ENCODE measurements around the gene VILL.
"Not testable (repeated sequence)": the region's sequence is repeated elsewhere in the genome, so short reads cannot be mapped to it uniquely, and the experiment has no call there.

- not testable (repeated sequence) for TF ChIP-seq RXRA (IDR thresholded peaks at IDR 0.05); TAF1 (conservative IDR thresholded peaks at IDR 0.05); YY1 (IDR thresholded peaks at IDR 0.05); GABPA (IDR thresholded peaks at IDR 0.05 in 1 of 2, conservative IDR thresholded peaks at IDR 0.05 in 1 of 2); JUND (IDR thresholded peaks at IDR 0.05); HNF4G (IDR thresholded peaks at IDR 0.05); SP1 (IDR thresholded peaks at IDR 0.05)
- TF ChIP-seq, protein P1, sequence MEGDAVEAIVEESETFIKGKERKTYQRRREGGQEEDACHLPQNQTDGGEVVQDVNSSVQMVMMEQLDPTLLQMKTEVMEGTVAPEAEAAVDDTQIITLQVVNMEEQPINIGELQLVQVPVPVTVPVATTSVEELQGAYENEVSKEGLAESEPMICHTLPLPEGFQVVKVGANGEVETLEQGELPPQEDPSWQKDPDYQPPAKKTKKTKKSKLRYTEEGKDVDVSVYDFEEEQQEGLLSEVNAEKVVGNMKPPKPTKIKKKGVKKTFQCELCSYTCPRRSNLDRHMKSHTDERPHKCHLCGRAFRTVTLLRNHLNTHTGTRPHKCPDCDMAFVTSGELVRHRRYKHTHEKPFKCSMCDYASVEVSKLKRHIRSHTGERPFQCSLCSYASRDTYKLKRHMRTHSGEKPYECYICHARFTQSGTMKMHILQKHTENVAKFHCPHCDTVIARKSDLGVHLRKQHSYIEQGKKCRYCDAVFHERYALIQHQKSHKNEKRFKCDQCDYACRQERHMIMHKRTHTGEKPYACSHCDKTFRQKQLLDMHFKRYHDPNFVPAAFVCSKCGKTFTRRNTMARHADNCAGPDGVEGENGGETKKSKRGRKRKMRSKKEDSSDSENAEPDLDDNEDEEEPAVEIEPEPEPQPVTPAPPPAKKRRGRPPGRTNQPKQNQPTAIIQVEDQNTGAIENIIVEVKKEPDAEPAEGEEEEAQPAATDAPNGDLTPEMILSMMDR (IDR thresholded peaks at IDR 0.05; ENCODE audit: low read depth, low read length, missing input control), result not testable (repeated sequence)
- TF ChIP-seq, protein P2, sequence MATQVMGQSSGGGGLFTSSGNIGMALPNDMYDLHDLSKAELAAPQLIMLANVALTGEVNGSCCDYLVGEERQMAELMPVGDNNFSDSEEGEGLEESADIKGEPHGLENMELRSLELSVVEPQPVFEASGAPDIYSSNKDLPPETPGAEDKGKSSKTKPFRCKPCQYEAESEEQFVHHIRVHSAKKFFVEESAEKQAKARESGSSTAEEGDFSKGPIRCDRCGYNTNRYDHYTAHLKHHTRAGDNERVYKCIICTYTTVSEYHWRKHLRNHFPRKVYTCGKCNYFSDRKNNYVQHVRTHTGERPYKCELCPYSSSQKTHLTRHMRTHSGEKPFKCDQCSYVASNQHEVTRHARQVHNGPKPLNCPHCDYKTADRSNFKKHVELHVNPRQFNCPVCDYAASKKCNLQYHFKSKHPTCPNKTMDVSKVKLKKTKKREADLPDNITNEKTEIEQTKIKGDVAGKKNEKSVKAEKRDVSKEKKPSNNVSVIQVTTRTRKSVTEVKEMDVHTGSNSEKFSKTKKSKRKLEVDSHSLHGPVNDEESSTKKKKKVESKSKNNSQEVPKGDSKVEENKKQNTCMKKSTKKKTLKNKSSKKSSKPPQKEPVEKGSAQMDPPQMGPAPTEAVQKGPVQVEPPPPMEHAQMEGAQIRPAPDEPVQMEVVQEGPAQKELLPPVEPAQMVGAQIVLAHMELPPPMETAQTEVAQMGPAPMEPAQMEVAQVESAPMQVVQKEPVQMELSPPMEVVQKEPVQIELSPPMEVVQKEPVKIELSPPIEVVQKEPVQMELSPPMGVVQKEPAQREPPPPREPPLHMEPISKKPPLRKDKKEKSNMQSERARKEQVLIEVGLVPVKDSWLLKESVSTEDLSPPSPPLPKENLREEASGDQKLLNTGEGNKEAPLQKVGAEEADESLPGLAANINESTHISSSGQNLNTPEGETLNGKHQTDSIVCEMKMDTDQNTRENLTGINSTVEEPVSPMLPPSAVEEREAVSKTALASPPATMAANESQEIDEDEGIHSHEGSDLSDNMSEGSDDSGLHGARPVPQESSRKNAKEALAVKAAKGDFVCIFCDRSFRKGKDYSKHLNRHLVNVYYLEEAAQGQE (IDR thresholded peaks at IDR 0.05), result not testable (repeated sequence)
Observed at GRCh38 chr3:37988376-37988775, 2.2 kb upstream of the VILL start.

Data from liver (tissue), 3 donors.